Activated CD4-positive, alpha-beta memory T cell treated with anti-CD3 and anti-CD28 coated beads, Interleukin-2, amount 10 ng/mL, durations not matched to agents 7 days and 5 days (primary cell): ENCODE measurements around the gene SMYD3. TPM values are rescaled to one million over a fixed set of nuclear protein-coding genes. Genes with fewer than 3 reads are reported as not detected.

ENCODE experiments used
- CTCF ChIA-PET: fragments of 350-600 bp; sonication (Branson Sonifier 250); formaldehyde crosslinking; loops from one replicate; lab custom pipeline; 2021; ENCODE audit warnings: antibody characterized with exemption, inconsistent platforms; lab: Charles Lee
- POLR2A ChIA-PET: fragments of 350-600 bp; sonication (Branson Sonifier 250); formaldehyde crosslinking; loops from one replicate; lab custom pipeline; 2021; ENCODE audit warnings: antibody characterized with exemption; lab: Charles Lee
- DNase-seq: peaks from one replicate; pipeline ENCODE4 v3.0.0-alpha.2; 2020
- H3K27ac Mint-ChIP-seq: one replicate; pipeline ENCODE4 v1.8.0; 2021; ENCODE audit warnings: mild to moderate bottlenecking, mixed read lengths
- H3K27me3 Mint-ChIP-seq: one replicate; pipeline ENCODE4 v1.8.0; 2021; ENCODE audit warnings: mixed read lengths
- H3K36me3 Mint-ChIP-seq: one replicate; pipeline ENCODE4 v1.8.0; 2021; ENCODE audit warnings: low read depth, mixed read lengths
- H3K4me1 Mint-ChIP-seq: one replicate; pipeline ENCODE4 v1.8.0; 2021; ENCODE audit warnings: mixed read lengths
- H3K4me3 Mint-ChIP-seq: one replicate; pipeline ENCODE4 v1.8.0; 2021; ENCODE audit warnings: mild to moderate bottlenecking, mixed read lengths
- H3K9me3 Mint-ChIP-seq: one replicate; pipeline ENCODE4 v1.8.0; 2021; ENCODE audit warnings: mixed read lengths
- total RNA-seq, 2 experiments: library from RNA; stranded (reverse); gene quantifications; one replicate each; pipeline ENCODE4 v1.2.3, GENCODE V29; 2021

SMYD3 gene
- total RNA-seq, 2 experiments from 2014 or later = 15.5 to 18.7 TPM

DNA sequence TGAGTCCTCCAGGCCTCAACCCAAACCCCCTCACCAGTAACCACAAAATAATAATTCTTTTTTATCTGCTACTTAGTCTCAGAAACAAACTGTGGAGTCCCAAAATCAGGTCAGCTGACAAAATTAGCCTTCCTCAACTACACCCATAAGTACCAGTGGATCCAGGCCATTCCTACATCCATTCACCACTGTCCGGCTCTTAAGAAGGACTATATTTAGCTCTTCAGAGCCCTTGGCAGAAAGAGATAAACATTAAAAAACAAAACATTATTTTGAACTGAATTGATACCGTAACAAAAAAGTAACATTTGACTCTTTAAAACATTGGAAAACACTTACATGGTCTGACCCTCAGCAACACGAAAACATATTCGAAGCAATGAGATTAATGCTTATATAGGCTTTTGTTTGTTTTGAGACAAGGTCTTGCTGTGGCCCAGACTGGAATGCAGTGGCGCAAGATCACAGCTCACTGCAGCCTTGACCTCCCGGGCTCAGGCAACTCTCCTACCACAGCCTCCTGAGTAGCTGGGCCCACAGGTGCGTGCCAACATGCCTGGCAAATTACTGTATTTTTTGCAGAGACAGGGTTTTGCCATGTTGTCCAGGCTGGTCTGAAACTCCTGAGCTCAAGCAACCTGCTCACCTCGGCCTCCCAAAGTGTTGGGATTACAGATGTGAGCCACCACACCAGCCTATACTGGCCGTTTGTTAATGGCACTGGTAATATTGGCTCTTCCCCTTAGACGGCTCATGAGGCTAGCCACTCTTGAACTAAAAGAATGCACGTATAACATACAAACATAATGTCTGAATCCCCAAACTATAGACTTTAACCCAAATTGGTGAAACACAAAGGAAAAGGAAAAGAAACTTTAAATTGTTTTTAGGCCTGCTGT is 330.7 kb downstream of the SMYD3 start:
- H3K4me1 Mint-ChIP-seq = no peaks in the 10 kb centered on the region
- CTCF ChIA-PET = no interaction called here
- no peaks in the 10 kb centered on the region for H3K27me3 Mint-ChIP-seq
- no peaks in the 10 kb centered on the region for H3K9me3 Mint-ChIP-seq
- no peak overlapping the region for H3K4me3 Mint-ChIP-seq
- H3K27ac Mint-ChIP-seq = no peak overlapping the region
- no peak for DNase-seq
- POLR2A ChIA-PET = no interaction called here
- peaks cover 4% of the 10 kb centered on the region for H3K36me3 Mint-ChIP-seq

DNA sequence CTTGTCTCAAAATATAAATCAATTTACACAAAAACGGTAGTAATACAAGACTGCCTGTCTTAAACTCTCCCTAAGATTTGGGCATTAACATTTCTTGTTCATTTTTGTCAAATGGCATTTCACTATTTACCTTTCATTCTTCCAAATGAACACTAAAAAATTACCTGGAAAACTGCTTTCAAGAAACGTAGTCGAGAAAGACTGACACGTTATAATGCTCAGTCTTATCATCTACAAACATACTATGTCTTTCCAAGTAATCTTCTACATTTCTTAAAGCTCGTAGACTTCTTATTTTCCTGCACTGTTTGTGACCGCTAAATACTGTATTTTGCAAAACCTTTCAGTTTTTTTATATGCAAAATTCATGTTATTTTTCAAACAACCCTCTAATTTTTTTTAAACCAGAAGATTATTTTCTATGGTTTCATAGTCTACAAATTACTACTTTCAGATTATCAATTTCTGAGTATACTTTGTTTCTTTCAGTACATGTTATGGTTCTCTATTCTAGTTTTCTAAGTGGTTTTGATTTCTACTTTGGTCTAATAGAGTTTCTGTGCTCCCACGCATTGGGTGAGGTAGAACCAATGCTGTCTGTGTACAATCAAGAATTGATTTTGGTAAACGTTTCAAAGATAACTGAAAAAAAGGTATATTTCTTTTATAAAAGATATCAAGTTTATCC is 336.4 kb downstream of the SMYD3 start:
- Mint-ChIP-seq H3K27ac (no peak overlapping the region), H3K4me3 (no peak overlapping the region), H3K27me3 (no peaks in the 10 kb centered on the region), H3K4me1 (no peaks in the 10 kb centered on the region), H3K36me3 (no peaks in the 10 kb centered on the region), H3K9me3 (no peaks in the 10 kb centered on the region)
- no peak for DNase-seq
- POLR2A ChIA-PET = no interaction called here
- CTCF ChIA-PET = no interaction called here

DNA sequence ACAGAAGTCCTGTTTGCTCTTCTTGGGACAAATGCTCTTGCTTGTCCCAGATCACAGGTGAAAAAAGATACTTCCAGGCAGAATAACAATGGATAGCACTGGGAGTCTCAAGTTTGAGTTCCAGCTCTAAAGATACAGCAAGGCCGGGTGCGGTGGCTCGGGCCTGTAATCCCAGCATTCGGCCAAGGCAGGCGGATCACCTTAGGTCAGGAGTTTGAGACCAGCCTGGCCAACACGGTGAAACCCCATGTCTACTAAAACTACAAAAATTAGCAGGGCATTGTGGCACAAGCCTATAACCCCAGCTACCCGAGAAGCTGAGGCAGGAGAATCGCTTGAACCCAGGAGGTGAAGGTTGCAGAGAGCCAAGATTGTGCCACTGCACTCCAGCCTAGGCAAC is 337.6 kb downstream of the SMYD3 start:
- no peak overlapping the region for H3K4me3 Mint-ChIP-seq
- no peak overlapping the region for H3K27ac Mint-ChIP-seq
- DNase-seq = no peak
- no peaks in the 10 kb centered on the region for H3K9me3 Mint-ChIP-seq
- POLR2A ChIA-PET = no interaction called here
- no peaks in the 10 kb centered on the region for H3K36me3 Mint-ChIP-seq
- no peaks in the 10 kb centered on the region for H3K4me1 Mint-ChIP-seq
- no peaks in the 10 kb centered on the region for H3K27me3 Mint-ChIP-seq
- CTCF ChIA-PET = no interaction called here

DNA sequence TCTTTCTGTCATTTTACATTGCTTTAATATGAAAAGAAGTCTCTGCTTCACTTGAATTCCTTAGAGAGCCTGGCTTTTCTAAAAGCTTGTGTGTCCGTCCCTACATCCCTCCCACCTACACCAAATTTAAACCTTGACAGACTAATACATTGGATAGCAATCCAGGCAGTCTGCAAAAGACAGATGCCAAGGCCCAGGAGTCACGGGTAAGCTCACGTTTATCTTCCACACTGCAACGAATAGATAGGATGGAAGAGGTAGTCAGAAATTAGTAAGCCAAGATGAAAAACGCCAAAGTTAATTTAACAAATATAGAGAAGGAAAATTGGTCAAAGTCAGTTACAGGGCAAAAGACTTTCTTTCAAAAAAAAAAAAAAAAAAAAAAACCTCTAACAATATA is 338.1 kb downstream of the SMYD3 start:
- no peak for DNase-seq
- Mint-ChIP-seq H3K9me3 (no peaks in the 10 kb centered on the region), H3K36me3 (no peaks in the 10 kb centered on the region), H3K27me3 (no peaks in the 10 kb centered on the region), H3K27ac (no peak overlapping the region), H3K4me3 (no peak overlapping the region), H3K4me1 (no peaks in the 10 kb centered on the region)
- POLR2A ChIA-PET = no interaction called here
- CTCF ChIA-PET = no interaction called here

DNA sequence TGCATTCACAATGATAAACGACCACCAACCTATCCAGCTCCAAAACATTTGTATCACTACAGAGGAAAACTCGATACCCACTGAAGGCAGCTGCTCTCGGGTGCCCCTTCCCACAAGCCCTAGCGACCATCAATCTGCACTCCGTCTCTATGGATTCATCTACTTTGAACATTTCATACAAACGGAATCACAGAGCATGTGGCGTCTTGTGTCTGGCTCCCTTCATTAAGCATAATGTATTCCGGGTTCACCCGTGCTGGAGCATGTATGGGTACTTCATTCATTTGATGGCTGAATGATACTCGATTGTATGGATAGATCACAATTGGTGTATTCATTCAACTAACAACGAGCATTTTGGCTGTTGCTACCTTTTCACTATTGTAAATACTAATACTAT is 340.2 kb downstream of the SMYD3 start:
- Mint-ChIP-seq H3K36me3 (no peaks in the 10 kb centered on the region), H3K4me1 (no peaks in the 10 kb centered on the region), H3K27me3 (no peaks in the 10 kb centered on the region), H3K4me3 (no peak overlapping the region), H3K9me3 (no peaks in the 10 kb centered on the region), H3K27ac (no peak overlapping the region)
- no peak for DNase-seq
- ChIA-PET POLR2A (no interaction called here), CTCF (no interaction called here)

DNA sequence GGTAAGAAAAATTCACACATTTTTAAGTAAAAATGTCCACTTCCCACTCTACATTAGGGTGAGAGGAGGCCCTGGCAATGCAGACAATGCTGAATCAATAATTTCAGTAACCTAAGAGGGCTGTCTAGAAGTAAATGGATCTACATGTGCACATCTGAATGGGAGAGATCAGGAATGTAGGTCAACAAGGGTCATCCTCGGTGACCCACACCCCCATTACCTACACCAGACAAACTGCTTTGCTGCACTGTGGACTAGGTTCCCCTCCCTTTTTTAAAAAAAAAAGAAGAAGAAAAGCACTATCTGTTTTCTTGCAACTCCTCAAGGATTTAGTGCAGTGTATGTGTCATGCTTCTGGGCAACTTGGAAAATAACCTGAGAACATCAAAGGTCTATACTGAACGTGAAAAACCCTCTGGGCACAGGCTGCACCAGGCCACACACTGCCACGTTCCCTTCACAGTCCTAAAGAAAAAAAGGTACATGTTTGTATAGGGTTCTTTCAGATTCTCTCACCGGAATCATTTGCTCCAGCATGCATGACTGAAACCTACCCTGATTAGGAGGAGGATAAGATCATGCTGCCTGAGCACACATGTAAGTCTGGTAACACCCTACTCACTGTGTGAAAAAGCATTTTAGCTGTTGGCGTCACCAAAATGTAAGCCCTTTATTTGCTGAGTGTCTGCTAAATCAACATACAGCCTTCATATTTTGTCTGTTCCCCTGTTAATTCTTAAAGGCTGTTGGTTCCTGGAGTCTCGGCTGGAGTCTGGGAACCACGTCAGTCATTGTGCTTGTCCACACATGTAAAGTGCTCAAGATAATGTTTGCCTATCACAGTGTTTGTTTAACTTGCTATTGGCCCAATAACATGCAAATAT is 341.0 kb downstream of the SMYD3 start:
- DNase-seq = no peak
- Mint-ChIP-seq H3K27me3 (no peaks in the 10 kb centered on the region), H3K36me3 (no peaks in the 10 kb centered on the region), H3K4me1 (no peaks in the 10 kb centered on the region), H3K27ac (no peak overlapping the region), H3K4me3 (no peak overlapping the region), H3K9me3 (no peaks in the 10 kb centered on the region)
- CTCF ChIA-PET = no interaction called here
- POLR2A ChIA-PET = no interaction called here

DNA sequence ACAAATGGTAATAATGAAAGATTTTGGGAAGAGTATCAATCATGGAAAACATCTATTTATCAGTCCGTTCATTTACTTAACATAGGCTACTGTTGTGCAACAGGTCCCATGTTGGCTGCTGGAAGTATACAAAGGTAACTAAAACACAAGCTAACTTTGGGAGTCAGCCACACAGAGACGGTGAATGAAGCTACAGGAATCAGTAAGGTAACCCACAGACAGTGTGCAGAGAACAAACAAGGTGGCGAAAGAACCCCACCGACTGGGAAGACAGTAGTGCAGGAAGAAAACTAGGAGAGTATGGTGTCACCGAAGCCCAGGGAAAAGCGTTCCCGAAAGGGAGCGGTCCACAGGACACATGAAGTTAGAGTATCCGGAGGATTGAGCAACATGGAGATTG is 342.3 kb downstream of the SMYD3 start:
- ChIA-PET CTCF (no interaction called here), POLR2A (no interaction called here)
- no peak overlapping the region for H3K4me3 Mint-ChIP-seq
- H3K27me3 Mint-ChIP-seq = no peaks in the 10 kb centered on the region
- no peak for DNase-seq
- no peaks in the 10 kb centered on the region for H3K4me1 Mint-ChIP-seq
- no peaks in the 10 kb centered on the region for H3K36me3 Mint-ChIP-seq
- H3K9me3 Mint-ChIP-seq = no peaks in the 10 kb centered on the region
- no peak overlapping the region for H3K27ac Mint-ChIP-seq

DNA sequence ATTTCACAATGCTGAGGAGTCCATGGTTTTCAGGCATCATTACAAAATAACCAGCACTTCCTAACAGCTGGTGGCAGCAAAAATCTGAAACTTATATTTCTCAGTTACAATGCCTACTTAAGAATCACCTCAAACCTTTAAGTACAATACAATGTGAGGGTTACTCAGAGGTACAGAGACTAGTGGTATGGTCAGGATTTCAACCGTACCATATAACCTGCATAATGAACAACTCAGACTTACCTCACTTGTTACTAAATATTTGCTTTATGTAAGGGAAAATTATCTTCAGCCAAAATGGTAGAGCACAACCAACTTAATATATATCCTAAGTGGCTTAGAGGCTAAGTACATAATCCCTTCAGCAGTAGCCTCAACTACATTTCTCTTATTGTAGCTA is 344.5 kb downstream of the SMYD3 start:
- ChIA-PET CTCF (no interaction called here), POLR2A (no interaction called here)
- no peak overlapping the region for H3K4me3 Mint-ChIP-seq
- no peaks in the 10 kb centered on the region for H3K9me3 Mint-ChIP-seq
- H3K4me1 Mint-ChIP-seq = no peaks in the 10 kb centered on the region
- no peaks in the 10 kb centered on the region for H3K36me3 Mint-ChIP-seq
- no peak overlapping the region for H3K27ac Mint-ChIP-seq
- no peak for DNase-seq
- H3K27me3 Mint-ChIP-seq = no peaks in the 10 kb centered on the region

DNA sequence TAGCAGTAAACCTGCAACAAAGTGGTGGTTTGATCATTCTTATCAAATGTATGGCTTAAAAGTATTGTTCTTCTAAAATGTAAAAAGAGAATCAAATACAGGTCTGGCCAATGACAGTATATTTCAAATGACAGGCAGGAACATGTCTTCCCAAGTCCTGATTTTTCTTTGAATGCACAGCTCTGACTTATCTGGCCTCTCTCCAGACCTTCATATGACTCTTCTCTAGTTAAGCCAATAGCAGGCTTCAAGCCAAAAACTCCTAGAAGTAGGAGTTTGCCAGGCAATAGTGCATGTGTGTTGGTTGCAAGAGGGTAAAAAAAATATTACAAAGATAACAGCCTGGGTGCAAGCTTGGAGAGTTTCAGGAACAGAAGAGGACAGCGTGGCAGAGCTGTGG is 345.5 kb downstream of the SMYD3 start:
- no peak for DNase-seq
- no peaks in the 10 kb centered on the region for H3K9me3 Mint-ChIP-seq
- CTCF ChIA-PET = no interaction called here
- H3K27me3 Mint-ChIP-seq = no peaks in the 10 kb centered on the region
- POLR2A ChIA-PET = no interaction called here
- H3K27ac Mint-ChIP-seq = no peak overlapping the region
- H3K4me3 Mint-ChIP-seq = no peak overlapping the region
- no peaks in the 10 kb centered on the region for H3K36me3 Mint-ChIP-seq
- no peaks in the 10 kb centered on the region for H3K4me1 Mint-ChIP-seq

DNA sequence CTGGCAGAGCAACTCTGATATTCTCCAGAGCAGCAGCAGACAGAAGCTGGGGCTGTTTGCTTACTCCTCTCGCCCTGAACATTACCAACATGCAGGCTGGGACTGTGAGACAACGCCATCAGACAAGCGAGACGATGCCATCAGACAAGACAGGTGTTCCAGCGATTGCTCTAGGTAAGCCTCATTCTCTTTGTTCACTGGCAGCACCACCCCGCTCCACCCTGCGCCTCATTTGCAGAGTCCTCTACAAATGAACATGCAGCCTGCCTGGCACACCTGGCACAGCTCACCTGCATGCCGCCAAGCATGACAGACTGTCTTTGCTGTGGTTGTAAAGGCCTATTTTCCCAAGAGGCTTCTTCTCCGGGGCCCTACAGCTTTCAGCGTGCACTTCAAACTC is 346.2 kb downstream of the SMYD3 start:
- no peaks in the 10 kb centered on the region for H3K9me3 Mint-ChIP-seq

DNA sequence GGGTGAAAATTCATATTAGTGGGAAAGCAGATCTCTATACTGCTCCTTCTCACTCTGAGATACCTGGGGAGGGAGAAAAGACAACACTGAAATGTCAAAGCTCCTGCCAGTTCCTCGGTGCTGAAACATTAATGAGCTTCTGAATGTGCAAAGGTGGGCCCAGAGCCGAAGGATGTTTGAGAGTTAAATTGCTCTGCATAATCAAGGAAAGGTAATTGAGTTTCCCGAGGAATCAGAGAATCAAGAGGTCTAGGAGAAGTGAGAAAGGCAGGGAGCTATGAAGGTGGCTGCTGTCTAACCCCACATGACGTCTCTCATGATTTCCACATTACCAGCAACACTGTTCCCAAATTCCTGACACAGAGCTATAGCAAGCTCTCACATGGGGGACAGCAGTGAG is 346.7 kb downstream of the SMYD3 start:
- no peak overlapping the region for H3K4me3 Mint-ChIP-seq
- DNase-seq = no peak
- H3K9me3 Mint-ChIP-seq = no peaks in the 10 kb centered on the region
- CTCF ChIA-PET = no interaction called here
- POLR2A ChIA-PET = no interaction called here
- H3K27ac Mint-ChIP-seq = no peak overlapping the region
- H3K27me3 Mint-ChIP-seq = no peaks in the 10 kb centered on the region
- no peaks in the 10 kb centered on the region for H3K36me3 Mint-ChIP-seq
- no peaks in the 10 kb centered on the region for H3K4me1 Mint-ChIP-seq

More for the DNA sequence above, 346.2 kb downstream of the SMYD3 start:
- no peaks in the 10 kb centered on the region for H3K36me3 Mint-ChIP-seq
- DNase-seq = no peak
- H3K4me1 Mint-ChIP-seq = no peaks in the 10 kb centered on the region
- ChIA-PET CTCF (no interaction called here), POLR2A (no interaction called here)
- H3K4me3 Mint-ChIP-seq = no peak overlapping the region
- H3K27me3 Mint-ChIP-seq = no peaks in the 10 kb centered on the region
- no peak overlapping the region for H3K27ac Mint-ChIP-seq

DNA sequence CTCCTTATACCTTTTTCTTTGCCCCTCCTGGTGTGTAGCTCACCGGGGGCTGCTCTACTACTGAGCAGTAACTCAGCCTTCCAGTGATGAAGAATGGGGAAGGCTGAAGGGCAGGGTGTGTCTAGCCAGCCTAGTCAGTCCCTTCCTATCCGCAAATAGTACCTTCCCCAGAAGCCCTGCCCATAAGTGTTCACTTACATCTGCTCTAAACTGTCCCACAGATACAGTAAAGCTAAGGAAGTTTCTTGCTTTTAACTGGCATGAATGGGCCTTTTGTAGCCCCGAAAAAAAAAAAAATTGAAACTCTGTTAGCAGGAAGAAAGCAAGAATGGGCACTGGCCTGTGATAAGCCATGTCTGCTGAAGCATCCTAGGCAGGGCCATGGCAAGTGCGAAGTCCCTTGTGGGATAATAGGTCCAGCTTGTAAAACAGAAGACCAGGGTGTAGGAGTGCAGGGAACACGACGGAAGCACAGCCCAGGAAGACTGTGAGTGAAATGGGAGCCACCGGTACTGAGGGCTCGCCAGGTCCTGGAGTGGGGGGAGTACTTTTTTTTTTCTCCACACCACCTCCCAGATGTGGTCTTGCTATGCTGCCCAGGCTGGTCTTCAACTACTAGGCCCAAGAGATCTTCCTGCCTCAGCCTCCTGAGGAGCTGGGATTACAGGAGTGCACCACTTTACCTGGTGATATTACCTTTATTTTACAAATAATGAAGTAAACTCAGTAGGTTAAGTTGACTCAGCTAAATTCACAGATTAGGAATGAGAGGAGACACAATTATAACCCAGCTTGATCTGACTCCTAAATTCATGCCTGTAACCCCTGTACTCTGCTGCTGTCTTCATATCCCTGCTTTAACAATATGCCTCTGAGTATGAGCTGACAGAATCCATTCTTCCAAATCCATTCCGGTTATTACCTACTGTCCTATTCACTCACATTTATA is 347.5 kb downstream of the SMYD3 start:
- no peaks in the 10 kb centered on the region for H3K27me3 Mint-ChIP-seq
- DNase-seq = no peak
- H3K9me3 Mint-ChIP-seq = no peaks in the 10 kb centered on the region
- H3K36me3 Mint-ChIP-seq = no peaks in the 10 kb centered on the region
- CTCF ChIA-PET = no interaction called here
- H3K27ac Mint-ChIP-seq = no peak overlapping the region
- H3K4me1 Mint-ChIP-seq = no peaks in the 10 kb centered on the region
- POLR2A ChIA-PET = no interaction called here
- H3K4me3 Mint-ChIP-seq = no peak overlapping the region
